C1 segment of cervical spinal cord (tissue), 14 donors: ENCODE measurements around the gene VPS35L.
A peak's percentile ranks its signal among the peaks of the same experiment; 100 is the strongest.
"Not testable (repeated sequence)": the region's sequence is repeated elsewhere in the genome, so short reads cannot be mapped to it uniquely, and the experiment has no call there.

ENCODE experiments used
- DNase-seq, 14 donors: peaks; one replicate each; lab custom pipeline; 2025; lab: John Stamatoyannopoulos, UW

The VPS35L gene

GRCh38 chr16:19711643-19712042, 156.1 kb downstream of the VPS35L start:
- DNase-seq = no peak

- no peak for DNase-seq
Measured at GRCh38 chr16:19712418-19713058, 157.0 kb downstream of the VPS35L start.

GRCh38 chr16:19713697-19714096, 158.2 kb downstream of the VPS35L start:
- DNase-seq = no peak

GRCh38 chr16:19715566-19715965, 160.1 kb downstream of the VPS35L start:
- DNase-seq = no peak

- no peak for DNase-seq
Measured at GRCh38 chr16:19716183-19716582, 160.7 kb downstream of the VPS35L start.

- DNase-seq = not testable (repeated sequence)
Measured at GRCh38 chr16:19716728-19717127, 161.2 kb downstream of the VPS35L start.

- DNase-seq = no peak
Measured at GRCh38 chr16:19717314-19717713, 161.8 kb downstream of the VPS35L start.

- DNase-seq = peak in 13 of 14 donors; percentile 27 to 90 (median 76)
Measured at GRCh38 chr16:19717741-19718623, 162.5 kb downstream of the VPS35L start, which contains the start of the genes IQCK and KNOP1. Gene IQCK (plus strand): TSS chr16:19718271. CDS start chr16:19718307, 36 bp downstream. Gene KNOP1 (minus strand): TSS chr16:19718227. CDS start chr16:19715035, 3,192 bp downstream.

- DNase-seq = peak in 1 of 14 donors; percentile 51
Measured at GRCh38 chr16:19718624-19718965, 163.1 kb downstream of the VPS35L start.

GRCh38 chr16:19722269-19722952, 166.9 kb downstream of the VPS35L start:
- DNase-seq = no peak

- DNase-seq = no peak
Measured at GRCh38 chr16:19722981-19723380, 167.5 kb downstream of the VPS35L start.

GRCh38 chr16:19728636-19728965, 173.1 kb downstream of the VPS35L start:
- DNase-seq = no peak

GRCh38 chr16:19733551-19733950, 178.0 kb downstream of the VPS35L start:
- DNase-seq = no peak

- peak in 5 of 14 donors; percentile 3 to 96 (median 16) for DNase-seq
Measured at GRCh38 chr16:19735074-19735867, 179.8 kb downstream of the VPS35L start.

GRCh38 chr16:19737306-19738038, 182.0 kb downstream of the VPS35L start:
- no peak for DNase-seq

GRCh38 chr16:19741354-19741753, 185.9 kb downstream of the VPS35L start:
- DNase-seq = no peak

GRCh38 chr16:19743816-19744159, 188.3 kb downstream of the VPS35L start:
- DNase-seq = no peak

- DNase-seq = no peak
Measured at GRCh38 chr16:19744670-19745069, 189.2 kb downstream of the VPS35L start.

GRCh38 chr16:19745286-19746010, 189.9 kb downstream of the VPS35L start:
- peak in 1 of 14 donors; percentile 55 for DNase-seq

GRCh38 chr16:19746561-19746960, 191.1 kb downstream of the VPS35L start:
- no peak for DNase-seq
